Amygdala (tissue), 56 donors: ENCODE results near the gene PRR5.

Source experiments
- DNase-seq, 56 donors: peaks; one replicate each; lab custom pipeline; 2025; lab: John Stamatoyannopoulos, UW

PRR5 gene

DNA sequence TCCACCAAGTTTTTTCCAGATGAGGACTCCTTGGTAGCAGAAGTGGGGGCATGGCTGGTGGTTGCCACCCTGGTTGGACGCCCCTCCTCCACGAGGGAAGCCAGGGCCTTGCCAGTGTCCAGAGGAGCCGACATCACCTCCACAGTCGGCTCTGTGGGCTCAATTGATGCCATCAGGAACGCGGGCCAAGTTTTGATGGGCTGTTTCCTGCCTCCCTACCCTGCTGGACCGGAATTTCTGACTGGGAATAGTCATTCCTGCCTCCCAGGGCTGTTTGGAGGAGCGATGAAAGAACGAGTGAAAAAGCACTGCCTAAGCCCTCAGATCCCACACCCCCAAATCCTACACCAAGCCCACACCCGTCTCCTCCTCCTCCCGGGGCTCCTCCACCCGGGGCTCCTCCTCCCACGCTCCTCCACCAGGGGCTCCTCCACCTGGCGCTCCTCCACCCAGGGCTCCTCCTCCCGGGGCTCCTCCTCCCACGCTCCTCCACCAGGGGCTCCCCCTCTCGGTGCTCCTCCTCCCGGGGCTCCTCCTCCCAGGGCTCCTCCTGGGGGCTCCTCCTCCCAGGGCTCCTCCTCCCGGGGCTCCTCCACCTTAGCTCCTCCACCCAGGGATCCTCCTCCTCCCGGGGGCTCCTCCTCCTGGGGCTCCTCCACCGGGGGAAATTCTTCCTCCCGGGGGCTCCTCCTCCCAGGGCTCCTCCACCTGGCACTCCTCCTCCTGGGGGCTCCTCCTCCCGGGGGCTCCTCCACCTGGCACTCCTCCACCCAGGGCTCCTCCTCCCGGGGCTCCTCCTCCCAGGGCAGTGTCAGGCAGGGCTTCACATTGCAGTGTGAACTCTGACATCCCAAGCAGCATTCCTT is 10.0 kb upstream of the PRR5 start:
- peak in 1 of 56 donors; percentile 20 for DNase-seq

DNA sequence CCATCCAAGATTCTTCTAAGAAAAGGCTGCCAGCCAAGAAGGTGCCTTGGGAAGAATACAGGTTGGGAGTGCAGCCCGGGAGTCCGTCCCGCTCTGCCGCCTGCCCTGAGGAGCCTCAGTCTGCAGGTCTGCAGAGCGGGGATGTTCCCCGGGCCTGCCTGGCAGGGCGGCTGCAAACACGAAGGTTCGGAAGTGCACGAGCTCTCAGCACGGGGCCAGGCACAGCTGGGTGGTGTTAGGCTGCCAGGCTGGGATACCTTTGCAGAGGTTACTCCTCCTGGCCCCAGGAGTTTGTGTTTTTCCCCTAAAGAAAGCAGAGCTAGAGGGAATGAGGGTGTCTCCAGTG is 9.4 kb upstream of the PRR5 start:
- no peak for DNase-seq

DNA sequence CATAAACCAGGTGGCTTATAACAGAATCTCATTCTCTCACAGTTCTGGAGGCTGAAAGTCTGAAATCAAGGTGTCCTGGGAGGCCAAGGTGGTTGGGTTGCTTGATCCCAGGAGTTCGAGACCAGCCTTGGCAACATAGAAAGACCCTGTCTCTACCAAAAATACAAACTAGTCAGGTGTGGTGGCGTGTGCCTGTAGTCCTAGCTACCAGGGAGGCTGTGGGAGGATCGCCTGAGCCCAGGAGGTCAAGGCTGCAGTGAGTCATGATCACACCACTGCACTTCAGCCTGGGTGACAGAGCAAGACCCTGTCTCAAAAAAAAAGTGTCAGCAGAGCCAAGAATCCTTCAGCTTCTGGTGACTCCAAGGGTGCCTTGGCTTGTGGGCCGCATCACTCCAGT is 8.9 kb upstream of the PRR5 start:
- DNase-seq = no peak

DNA sequence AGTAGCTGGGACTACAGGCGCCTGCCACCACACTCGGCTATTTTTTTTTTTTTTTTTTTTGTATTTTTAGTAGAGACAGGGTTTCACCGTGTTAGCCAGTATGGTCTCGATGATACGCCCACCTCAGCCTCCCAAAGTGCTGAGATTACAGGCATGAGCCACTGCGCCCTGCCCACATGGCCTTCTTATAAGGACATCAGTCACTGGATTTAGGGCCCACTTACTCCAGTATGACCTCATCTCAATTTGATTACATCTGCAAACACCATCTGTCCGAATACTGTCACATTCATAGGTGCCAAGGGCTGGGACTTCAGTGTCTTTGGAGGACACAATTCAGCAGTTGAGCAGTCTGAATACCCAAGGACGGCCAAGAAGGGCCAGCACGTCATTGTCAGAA is 8.2 kb upstream of the PRR5 start:
- DNase-seq = no peak

DNA sequence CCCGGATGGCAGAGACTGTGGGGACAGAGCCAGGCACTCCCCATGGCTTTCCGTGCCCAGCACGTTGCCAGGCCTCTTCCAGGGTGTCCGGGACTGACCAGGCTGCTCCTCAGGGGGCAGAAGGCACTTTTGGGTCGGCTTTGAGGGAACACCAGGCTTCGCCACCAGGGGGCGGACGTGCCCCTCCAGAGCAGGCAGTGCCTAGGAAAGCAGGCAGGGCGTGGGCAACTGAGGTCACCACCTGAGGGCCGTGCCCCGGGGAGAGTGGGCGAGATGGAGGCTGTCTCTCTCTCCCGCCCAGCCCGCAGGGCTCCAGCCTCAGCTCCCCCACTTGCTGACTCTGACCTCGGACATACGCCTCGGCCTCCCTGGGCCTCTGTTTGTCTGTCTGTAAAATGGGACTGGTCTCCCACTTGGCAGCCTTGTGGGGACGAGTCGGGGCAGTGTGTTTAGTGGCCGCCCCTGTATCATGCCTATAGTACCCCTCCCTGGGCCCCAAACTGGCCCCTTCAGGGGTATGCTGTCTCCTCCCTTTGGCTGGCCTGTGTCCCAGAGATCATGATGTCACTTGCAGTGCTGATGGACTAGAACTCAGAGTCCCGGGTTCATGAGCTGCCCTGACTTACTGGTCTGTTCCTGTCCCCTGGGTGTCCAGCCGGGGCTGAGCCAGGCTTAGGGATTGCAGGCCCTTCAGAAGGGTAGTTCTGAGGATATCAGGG is 4.4 kb upstream of the PRR5 start:
- peak in 34 of 56 donors; percentile 4 to 76 (median 28) for DNase-seq

DNA sequence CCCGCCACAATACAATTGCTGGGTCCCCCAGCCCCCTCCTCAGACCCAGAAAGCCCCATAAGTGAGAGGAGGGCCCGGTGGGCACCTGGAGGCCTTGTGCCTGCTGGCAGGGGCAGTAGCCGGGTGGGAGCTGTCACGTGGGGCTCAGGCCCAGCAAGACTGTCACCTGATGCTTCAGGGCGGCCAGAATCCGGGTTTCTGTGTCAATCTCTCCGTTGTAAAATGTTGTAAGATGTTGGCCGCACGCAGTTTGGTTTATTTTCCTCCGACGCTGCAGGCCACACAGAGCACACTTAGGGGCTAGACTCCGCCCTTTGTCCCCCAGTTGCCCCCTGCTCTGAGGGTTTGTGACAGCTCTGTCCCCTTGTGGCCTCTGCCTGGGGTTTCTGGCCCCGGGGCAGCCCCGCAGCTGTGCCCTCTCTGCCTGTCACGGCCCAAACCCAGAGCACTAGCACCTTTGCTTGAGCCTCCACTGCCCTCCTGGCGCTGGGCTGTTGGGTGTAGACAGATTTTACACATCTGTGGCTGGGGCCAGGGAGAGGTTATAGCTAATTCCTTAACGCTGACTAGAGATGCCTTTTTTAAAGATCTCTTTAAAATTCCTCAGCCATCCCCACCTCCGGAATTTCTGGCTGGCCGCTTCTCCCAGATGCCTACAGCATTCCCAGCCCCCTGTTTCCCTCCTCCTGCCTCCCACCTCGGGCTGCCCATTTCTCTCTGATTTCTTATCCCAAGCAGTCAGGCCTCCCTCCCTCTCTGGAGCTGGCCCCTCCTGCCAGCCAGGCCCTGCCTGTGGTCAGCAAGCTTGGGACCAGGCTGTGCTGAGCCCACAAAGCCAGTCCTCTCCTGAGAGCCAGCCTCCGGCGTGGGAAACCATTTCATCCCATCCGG is 3.2 kb upstream of the PRR5 start:
- DNase-seq = peak in 3 of 56 donors; percentile 3 to 14 (median 12)

DNA sequence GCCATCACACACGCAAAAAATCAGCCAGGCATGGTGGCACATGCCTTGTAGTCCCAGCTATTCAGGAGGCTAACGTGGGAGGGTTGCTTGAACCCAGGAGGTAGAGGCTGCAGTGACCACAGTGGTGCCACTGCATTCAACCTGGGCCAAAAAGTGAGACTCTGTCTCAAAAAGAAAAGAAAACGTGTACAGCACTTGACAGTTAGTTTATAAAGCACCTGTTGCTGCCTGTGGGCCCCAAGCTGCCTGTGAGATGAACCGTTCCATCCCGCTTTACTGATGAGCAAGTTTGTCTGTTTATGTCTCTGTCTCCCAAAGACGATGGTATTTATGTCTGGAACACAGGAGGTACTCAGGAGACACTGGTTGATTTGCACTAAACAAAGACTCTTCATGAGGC is 1.5 kb upstream of the PRR5 start:
- no peak for DNase-seq

DNA sequence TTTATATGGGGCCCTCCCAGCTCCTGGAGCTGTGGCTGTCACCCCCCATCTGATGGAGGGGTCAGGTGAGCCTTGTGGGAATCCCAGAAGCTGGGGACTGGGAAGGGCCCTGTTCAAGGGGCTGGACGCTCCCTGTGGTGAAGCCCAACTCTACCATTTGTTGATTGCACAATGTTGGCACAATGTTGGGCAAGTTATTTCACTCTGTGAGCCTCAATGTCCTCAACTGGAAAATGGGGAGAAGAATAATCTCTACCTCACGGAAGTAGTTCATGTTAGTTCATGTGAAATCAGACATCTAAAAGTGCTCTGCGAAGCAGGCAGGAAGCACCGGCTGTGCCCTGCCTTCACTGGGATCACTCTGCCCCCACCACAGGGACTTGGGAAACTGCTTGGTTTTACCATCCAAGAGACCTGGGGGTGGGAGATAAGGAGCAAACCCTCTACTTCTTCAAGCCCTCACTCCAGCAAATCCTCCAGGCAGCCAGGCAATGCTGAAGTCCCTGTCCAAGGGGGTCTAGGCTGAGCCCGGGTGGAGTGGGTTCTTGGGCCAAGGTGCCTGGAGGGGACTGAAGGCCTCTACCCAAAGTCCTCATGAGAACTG is 715 bp upstream of the PRR5 start:
- no peak for DNase-seq

DNA sequence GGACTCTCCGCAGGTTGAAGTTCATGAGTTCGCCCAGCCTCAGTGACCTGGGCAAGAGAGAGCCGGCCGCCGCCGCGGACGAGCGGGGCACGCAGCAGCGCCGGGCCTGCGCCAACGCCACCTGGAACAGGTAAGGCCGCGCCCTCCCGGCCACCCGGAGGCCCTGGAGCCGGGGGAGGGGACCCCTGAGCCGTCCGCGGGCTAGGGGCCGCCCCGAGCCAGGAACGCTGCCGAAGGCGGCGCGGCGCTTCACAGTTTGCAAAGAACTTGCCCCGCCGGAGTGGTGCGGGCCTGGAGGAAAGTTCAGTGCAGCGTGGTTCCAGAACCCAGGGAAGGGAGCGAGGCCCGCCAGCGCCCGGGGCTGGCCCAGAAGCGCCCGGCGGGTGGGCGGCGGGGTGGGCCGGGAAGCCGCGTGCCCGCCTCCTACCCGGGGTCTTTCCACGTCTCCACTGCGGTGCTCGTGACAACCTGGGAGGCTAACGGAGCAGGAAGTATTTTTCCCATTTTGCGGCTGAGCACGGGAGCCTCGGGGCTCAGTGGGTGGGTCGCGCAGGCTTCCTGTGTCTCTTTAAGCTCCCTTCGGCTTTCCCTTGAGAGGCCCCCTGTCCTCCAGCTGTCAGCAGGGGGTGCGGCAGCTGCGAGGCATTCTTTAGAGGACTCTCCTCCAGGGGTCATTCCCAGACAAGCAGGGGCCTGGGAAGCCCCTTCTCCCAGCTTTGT is 635 bp downstream of the PRR5 start:
- no peak for DNase-seq

DNA sequence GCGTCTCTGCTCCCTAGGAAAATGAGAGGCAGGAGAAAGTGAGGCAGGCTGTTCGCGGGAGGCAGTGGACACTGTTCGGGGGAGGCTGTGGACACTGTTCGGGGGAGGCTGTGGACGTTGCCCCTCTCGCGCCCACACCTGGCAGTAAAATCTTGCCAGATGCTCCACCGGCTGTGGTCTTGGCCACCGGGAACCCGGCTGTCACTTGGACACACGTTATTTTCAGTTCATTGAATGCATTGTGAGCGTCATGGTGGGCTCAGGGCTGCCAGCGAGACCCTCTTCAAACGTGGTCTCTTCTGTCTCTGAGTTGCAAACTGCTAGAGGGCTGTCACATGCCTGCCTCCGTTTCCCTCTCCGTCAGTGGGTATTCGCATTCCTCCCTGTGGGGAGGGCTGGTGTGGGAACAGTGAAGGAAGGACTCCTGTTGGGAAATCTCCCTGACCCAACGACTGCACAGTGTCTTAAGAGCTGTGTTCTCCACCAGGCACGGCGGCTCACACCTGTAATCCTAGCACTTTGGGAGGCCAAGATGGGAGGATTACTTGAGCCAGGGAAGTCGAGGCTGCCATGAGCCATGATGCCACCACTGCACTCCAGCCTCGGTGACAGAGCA is 1.4 kb downstream of the PRR5 start:
- no peak for DNase-seq

DNA sequence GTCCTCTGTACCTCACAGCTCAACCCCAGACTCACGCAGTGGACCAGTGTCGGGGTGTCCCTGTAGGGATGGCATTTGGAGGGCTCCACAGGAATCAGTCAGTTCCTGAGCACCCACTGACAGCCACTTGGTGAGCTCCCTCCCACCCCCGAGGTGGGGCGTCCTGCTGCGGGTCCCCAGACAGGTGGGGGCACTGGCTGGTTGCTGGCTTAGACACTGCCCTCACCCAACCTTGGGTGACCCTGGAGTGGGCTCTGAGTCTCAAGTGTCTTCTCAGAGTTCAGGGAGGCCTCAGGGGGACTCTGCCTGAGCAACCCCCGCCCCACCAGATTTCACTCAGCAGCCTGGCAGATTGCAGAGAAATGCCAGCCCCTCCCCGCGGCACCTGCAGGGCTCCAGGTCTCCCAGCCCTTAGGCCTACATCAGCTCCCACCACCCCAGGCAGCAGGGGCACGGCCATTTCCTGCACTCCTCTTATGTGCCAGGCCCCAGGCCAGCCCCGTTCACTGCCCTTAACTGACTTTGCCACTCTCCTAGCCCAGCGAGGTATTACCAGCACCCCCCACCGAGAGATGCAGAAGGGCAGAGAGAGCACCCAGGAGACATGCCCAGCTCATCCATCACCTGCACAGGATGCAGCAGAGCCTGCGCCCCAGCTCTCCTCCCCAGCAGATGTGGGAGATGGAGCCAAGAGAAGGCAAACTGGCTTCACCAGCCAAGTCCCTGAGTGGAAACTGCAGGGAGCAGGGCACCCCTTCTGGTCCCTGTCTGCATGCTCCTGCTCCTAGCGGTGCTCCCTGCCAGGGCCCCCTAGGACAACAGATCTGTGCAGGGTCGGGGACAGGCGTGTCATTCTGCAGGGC is 2.4 kb downstream of the PRR5 start:
- no peak for DNase-seq

DNA sequence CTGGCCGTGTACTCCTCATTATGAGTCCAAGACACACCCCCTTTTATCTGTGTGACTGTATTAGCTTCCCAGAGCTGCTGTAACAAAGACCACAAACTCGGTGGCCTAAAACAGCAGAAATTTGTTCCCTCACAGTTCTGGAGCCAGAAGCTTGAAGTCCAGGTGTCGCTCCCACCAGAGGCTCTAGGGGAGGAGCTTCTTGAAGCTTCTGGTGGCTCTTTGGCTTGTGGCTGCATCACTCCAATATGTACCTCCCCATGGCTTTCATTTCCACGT is 3.0 kb downstream of the PRR5 start:
- no peak for DNase-seq

DNA sequence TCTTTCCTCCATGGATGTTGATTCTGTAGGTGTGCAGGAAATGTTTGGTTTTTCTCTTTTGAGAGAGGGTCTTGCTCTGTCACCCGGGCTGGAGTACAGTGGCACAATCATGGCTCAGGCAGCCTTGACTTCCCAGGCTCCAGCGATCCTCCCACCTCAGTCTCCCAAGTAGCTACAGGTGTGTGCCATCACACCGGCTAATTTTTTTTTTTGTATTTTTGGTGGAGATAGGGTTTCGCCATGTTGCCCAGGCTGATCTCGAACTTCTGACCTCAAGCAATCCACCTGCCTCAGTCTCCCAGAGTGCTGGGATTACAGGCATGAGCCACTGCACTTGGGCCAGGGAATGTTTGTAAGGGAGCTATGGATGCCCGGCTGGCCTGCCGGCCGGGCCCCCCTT is 4.5 kb downstream of the PRR5 start:
- no peak for DNase-seq

DNA sequence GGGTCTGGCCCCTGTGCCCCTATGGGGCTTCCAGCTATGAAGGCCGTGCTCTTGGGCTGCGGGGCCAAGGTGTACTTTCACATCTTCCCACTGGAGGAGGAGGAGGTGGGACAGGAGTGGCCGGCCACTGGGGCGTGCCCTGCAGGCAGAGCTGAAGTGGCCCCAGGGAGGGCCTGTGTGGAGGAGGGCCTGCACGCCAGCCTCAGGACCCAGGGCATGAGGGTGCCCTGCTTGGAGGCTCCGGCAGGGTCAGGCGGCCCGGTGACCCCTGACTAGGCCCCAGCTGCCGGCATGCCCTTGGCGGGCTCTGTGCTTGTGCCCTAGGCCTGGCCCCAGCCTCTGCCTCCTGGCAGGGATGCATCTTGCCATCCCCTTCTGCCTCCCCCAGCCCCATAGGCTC is 5.2 kb downstream of the PRR5 start:
- no peak for DNase-seq

DNA sequence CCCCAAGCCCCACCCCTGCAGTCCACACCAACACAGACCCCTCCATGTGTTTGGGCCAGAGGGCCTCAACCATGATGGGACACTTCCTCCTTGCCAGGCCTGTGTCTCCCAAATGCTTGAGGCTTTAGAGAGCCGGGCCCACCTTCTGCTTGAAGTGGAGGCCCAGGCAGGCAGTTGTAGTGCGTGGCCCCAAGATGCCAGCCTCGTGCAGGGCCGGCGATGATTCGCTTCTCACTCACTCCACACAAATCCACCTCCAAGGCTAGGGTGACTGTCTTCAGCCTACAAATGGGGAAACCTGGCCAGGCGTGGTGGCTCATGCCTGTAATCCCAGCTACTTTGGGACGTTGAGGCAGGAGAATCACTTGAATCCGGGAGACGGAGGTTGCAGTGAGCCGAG is 5.7 kb downstream of the PRR5 start:
- DNase-seq = no peak

DNA sequence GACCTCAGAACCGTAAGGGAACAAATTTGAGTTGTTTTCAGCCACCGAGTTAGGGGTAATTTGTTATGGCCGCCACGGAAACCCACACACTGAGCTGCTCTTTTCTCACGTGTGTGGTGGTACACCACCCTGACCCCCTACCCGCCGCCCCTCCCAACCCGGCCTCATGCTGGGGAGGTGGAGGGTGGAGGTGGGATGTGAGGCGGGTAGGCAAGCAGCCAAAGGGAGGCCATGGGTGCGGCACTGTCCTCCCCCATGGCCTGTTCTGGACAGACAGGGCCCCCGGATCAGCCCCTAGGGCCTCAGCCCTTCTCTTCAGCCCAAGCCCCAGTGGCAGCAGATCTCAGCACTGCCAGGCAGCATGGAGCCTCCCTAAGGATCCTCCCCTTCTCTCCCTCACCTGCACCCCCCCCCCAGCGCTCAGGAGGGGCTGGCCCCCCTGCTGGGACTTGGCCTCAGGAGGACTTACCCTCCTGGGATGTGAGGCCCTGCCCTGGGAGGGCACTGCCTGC is 7.9 kb downstream of the PRR5 start:
- DNase-seq = no peak

DNA sequence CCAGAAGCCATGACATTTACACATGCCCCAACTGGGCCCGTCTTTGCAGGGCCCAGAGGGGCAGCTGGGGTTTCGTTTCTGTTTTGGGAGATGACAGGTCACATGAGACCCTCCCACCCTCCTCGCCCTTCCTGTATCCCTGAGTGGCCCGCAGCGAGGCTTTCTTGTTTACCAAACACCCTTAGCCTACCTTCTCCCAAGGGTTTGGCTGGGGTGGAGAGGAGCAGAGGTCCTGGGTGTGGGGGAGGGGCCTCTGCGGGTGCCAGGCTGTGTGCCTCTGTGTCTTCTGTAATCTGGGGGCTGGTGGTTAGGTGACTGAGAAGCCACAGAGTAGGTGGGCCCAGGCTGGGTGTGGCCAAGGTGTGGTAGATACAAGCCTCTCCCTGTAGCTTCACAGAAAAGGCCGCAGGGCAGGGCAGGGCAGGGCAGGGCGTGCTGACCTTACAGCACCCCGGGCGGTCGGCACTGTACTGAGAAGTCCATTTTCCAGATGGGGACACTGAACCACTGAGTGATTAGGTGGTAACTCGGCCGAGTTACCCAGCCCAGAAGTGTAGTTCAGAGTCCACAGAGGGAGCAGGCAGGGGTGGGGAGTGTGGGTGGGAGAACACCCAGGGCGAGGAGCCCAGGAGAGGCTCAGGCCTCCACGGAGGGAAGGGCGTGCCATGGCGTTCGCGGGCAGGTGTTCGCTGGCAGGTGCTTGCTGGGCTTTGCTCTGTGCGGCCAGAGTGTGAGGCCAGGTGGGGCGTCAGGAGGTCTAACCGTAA is 8.7 kb downstream of the PRR5 start:
- DNase-seq = no peak

DNA sequence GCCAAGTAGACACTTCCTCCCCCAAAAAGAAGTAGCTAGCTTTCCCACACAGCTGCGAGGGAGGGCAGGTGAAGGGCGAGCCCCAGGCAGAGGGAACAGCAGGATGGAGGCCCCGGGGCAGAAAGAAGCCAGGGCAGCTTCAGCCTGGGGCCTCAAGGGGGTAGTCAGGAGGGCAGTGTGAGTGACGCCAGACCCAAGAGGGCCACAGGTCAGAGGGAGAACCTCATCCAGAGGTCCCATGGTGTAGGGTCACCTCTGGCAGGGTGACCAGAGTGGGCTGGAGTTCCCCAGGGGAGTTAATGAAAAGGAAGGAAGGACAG is 9.2 kb downstream of the PRR5 start:
- DNase-seq = no peak
